CD14-positive monocyte (primary cell): ENCODE results near the gene SLC25A51. TPM values are rescaled to one million over a fixed set of nuclear protein-coding genes. Genes with fewer than 3 reads are reported as not detected.

Experiments used
- DNase-seq, 3 donors: peaks; one replicate each; pipeline ENCODE4 v3.0.0-alpha.2; 2011 to 2022
- H2AFZ ChIP-seq: 2 replicates; pipeline ENCODE4 v1.6.0; 2012; ENCODE audit warnings: mild to moderate bottlenecking, low read depth, low read length, inconsistent platforms; ENCODE audit not compliant: insufficient read depth, poor library complexity, severe bottlenecking
- H3K27ac ChIP-seq, 2 donors: 1 replicate in 1 of 2; 2 replicates in 1 of 2; pipeline ENCODE4 v1.5.1; 2012 to 2013; ENCODE audit warnings: low read length in 2 of 2, control low read depth in 1 of 2, inconsistent platforms in 1 of 2, low read depth in 1 of 2, mild to moderate bottlenecking in 1 of 2
- H3K27me3 ChIP-seq, 2 donors: one replicate each; pipeline versions ENCODE4 v1.6.0 to v1.6.1; 2011 to 2013; ENCODE audit warnings: low read length in 2 of 2; ENCODE audit not compliant: control insufficient read depth in 2 of 2, insufficient read depth in 2 of 2
- H3K36me3 ChIP-seq, 2 donors: replicated peaks in 1 of 2; 1 replicate in 1 of 2; 2 replicates in 1 of 2; pipeline versions ENCODE4 v1.5.1 to v1.6.1; 2012 to 2013; ENCODE audit warnings: low read length in 2 of 2, control low read depth in 1 of 2, inconsistent platforms in 1 of 2, mild to moderate bottlenecking in 1 of 2; ENCODE audit not compliant: insufficient read depth in 2 of 2, control insufficient read depth in 1 of 2
- H3K4me1 ChIP-seq, 2 donors: 1 replicate in 1 of 2; 2 replicates in 1 of 2; pipeline versions ENCODE4 v1.5.1 to v1.6.1; 2012 to 2013; ENCODE audit warnings: low read length in 2 of 2, control low read depth in 1 of 2, inconsistent platforms in 1 of 2, mild to moderate bottlenecking in 1 of 2, moderate library complexity in 1 of 2; ENCODE audit not compliant: insufficient read depth in 2 of 2, control insufficient read depth in 1 of 2
- H3K4me2 ChIP-seq: replicated peaks from 2 replicates; pipeline ENCODE3; 2012; ENCODE audit warnings: low read length, moderate library complexity, mild to moderate bottlenecking; ENCODE audit not compliant: poor library complexity, severe bottlenecking; ENCODE audit errors: extremely low read depth
- H3K4me3 ChIP-seq, 3 experiments: fragments of 200-600 bp in 1 of 3; sonication (generic) in 1 of 3; replicated peaks in 1 of 3; 1 replicate in 2 of 3; 2 replicates in 1 of 3; pipeline ENCODE4 v1.5.1; 2011 to 2013; ENCODE audit warnings: low read length in 3 of 3, mild to moderate bottlenecking in 3 of 3, control low read depth in 2 of 3, low read depth in 2 of 3, inconsistent platforms in 1 of 3, moderate library complexity in 1 of 3
- H3K79me2 ChIP-seq: 2 replicates; pipeline ENCODE4 v1.6.0; 2012; ENCODE audit warnings: mild to moderate bottlenecking, control low read depth, inconsistent platforms, low read length, moderate library complexity; ENCODE audit not compliant: insufficient read depth
- H3K9ac ChIP-seq: 2 replicates; pipeline ENCODE4 v1.6.0; 2017; ENCODE audit warnings: low read length, mild to moderate bottlenecking; ENCODE audit not compliant: insufficient read depth, poor library complexity, severe bottlenecking
- H3K9me3 ChIP-seq, 2 donors: replicated peaks in 1 of 2; 1 replicate in 1 of 2; 2 replicates in 1 of 2; pipeline versions ENCODE4 v1.5.1 to v1.6.1; 2012 to 2013; ENCODE audit warnings: low read length in 2 of 2, control low read depth in 1 of 2; ENCODE audit not compliant: control insufficient read depth in 1 of 2, insufficient read depth in 1 of 2
- H4K20me1 ChIP-seq: 2 replicates; pipeline ENCODE4 v1.6.0; 2012; ENCODE audit warnings: mild to moderate bottlenecking, low read length, control low read depth, moderate library complexity; ENCODE audit not compliant: insufficient read depth
- H3K27ac Mint-ChIP-seq, 7 donors: one replicate each; pipeline ENCODE4 v1.8.0; 2020; ENCODE audit warnings: mild to moderate bottlenecking in 7 of 7, mixed read lengths in 7 of 7, moderate library complexity in 6 of 7, inconsistent platforms in 2 of 7
- H3K27me3 Mint-ChIP-seq, 3 donors: one replicate each; pipeline ENCODE4 v1.8.0; 2021 to 2022; ENCODE audit warnings: low read depth in 3 of 3, mild to moderate bottlenecking in 3 of 3, mixed read lengths in 3 of 3, moderate library complexity in 3 of 3, inconsistent platforms in 1 of 3
- H3K36me3 Mint-ChIP-seq, 2 donors: one replicate each; pipeline ENCODE4 v1.8.0; 2020; ENCODE audit warnings: mixed read lengths in 2 of 2, inconsistent platforms in 1 of 2, mild to moderate bottlenecking in 1 of 2
- H3K4me1 Mint-ChIP-seq: one replicate; pipeline ENCODE4 v1.8.0; 2020; ENCODE audit warnings: mild to moderate bottlenecking, mixed read lengths
- H3K4me3 Mint-ChIP-seq, 2 donors: one replicate each; pipeline ENCODE4 v1.8.0; 2020; ENCODE audit warnings: mild to moderate bottlenecking in 2 of 2, mixed read lengths in 2 of 2, moderate library complexity in 1 of 2
- H3K9me3 Mint-ChIP-seq, 7 donors: one replicate each; pipeline ENCODE4 v1.8.0; 2020 to 2022; ENCODE audit warnings: mixed read lengths in 7 of 7, mild to moderate bottlenecking in 6 of 7, moderate library complexity in 6 of 7, inconsistent platforms in 2 of 7
- CTCF ChIP-seq: fragments of 200-600 bp; IDR thresholded peaks from one replicate; pipeline ENCODE4 v1.8.0; 2022; ENCODE audit warnings: antibody characterized with exemption, mild to moderate bottlenecking
- WGBS: methylation state at CpG from one replicate; pipeline ENCODE4 v1.1.5; 2013; ENCODE audit warnings: missing lambda C conversion rate; ENCODE audit not compliant: insufficient coverage; 5-methylcytosine and 5-hydroxymethylcytosine counted together
- intact Hi-C, 2 donors: fragments of 100-400 bp; cut with micrococcal nuclease; formaldehyde crosslinking; loops; one replicate each; pipeline versions ENCODE4 v1.15.0 to v1.15.1; 2023
- polyA plus RNA-seq, 3 donors: library from polyadenylated mRNA; depleted of rRNA in 1 of 3; unstranded in 2 of 3; stranded (reverse) in 1 of 3; fragments of 300-500 nt in 2 of 3; fragments of >200 nt in 1 of 3; fragmentation: Illumina TruSeq in 2 of 3; gene quantifications; 1 replicate in 2 of 3; 2 replicates in 1 of 3; pipeline ENCODE4 v1.2.3, GENCODE V29; 2012 to 2021

Gene SLC25A51
- polyA plus RNA-seq, 3 donors: 5.9 to 12.4 (median 8.9) TPM

GRCh38 chr9:37942621-37943344, 38.9 kb upstream of the SLC25A51 start:
- Mint-ChIP-seq H3K36me3 (peaks cover 11 to 13% of the 10 kb centered on the region in 2 donors), H3K9me3 (no peaks in the 10 kb centered on the region), H3K4me3 (no peak overlapping the region), H3K4me1 (peaks cover 3% of the 10 kb centered on the region), H3K27me3 (peaks cover 0 to 3% (median 0%) of the 10 kb centered on the region in 3 donors), H3K27ac (no peak overlapping the region)
- no peaks in the 10 kb centered on the region for H3K79me2 ChIP-seq
- TF ChIP-seq CTCF: no peak
- H3K9ac ChIP-seq: no peak overlapping the region
- no peak overlapping the region for H2AFZ ChIP-seq
- no peak overlapping the region for H3K4me3 ChIP-seq
- 96% methylated on average over 6 of the region's 12 CpGs for WGBS
- H4K20me1 ChIP-seq: no peaks in the 10 kb centered on the region
- H3K9me3 ChIP-seq: no peaks in the 10 kb centered on the region
- H3K36me3 ChIP-seq: peaks cover 0 to 5% of the 10 kb centered on the region in 2 donors
- H3K4me1 ChIP-seq: no peaks in the 10 kb centered on the region
- H3K4me2 ChIP-seq: no peak overlapping the region
- no peak for DNase-seq
- no peak overlapping the region for H3K27ac ChIP-seq
- intact Hi-C loops: no loop called here
- H3K27me3 ChIP-seq: no peaks in the 10 kb centered on the region

- 100% methylated on average over 1 of the region's 2 CpGs for WGBS
- peaks cover 4 to 5% of the 10 kb centered on the region in 2 donors for H3K36me3 Mint-ChIP-seq
Measured at GRCh38 chr9:37941253-37941652, 37.3 kb upstream of the SLC25A51 start.

More at GRCh38 chr9:37941253-37941652, 37.3 kb upstream of the SLC25A51 start:
- no peak overlapping the region for H3K9ac ChIP-seq
- no peak for DNase-seq
- no peaks in the 10 kb centered on the region for H3K36me3 ChIP-seq
- H2AFZ ChIP-seq: no peak overlapping the region
- no peak for TF ChIP-seq CTCF
- Mint-ChIP-seq H3K27me3 (peaks cover 0 to 3% (median 2%) of the 10 kb centered on the region in 3 donors), H3K4me1 (peaks cover 3% of the 10 kb centered on the region), H3K9me3 (no peaks in the 10 kb centered on the region), H3K27ac (no peak overlapping the region), H3K4me3 (no peak overlapping the region)
- H3K4me3 ChIP-seq: no peak overlapping the region
- no peaks in the 10 kb centered on the region for H3K79me2 ChIP-seq
- no peak overlapping the region for H3K27ac ChIP-seq
- no peaks in the 10 kb centered on the region for H3K9me3 ChIP-seq
- H3K4me1 ChIP-seq: no peaks in the 10 kb centered on the region
- H3K27me3 ChIP-seq: no peaks in the 10 kb centered on the region
- intact Hi-C loops: no loop called here
- H4K20me1 ChIP-seq: no peaks in the 10 kb centered on the region
- H3K4me2 ChIP-seq: no peak overlapping the region
